AG09319 (cell line): ENCODE results near the gene SRD5A3.

ENCODE experiments used
- DNase-seq: peaks from one replicate; pipeline ENCODE4 v3.0.0-alpha.2; 2010; ENCODE audit warnings: low read depth; ENCODE audit errors: extremely low read depth
- CTCF ChIP-seq: IDR thresholded peaks from 2 replicates; pipeline ENCODE4 v1.5.1; 2011; ENCODE audit warnings: low read depth, mild to moderate bottlenecking, inconsistent platforms, low read length, moderate library complexity

The SRD5A3 gene

DNA sequence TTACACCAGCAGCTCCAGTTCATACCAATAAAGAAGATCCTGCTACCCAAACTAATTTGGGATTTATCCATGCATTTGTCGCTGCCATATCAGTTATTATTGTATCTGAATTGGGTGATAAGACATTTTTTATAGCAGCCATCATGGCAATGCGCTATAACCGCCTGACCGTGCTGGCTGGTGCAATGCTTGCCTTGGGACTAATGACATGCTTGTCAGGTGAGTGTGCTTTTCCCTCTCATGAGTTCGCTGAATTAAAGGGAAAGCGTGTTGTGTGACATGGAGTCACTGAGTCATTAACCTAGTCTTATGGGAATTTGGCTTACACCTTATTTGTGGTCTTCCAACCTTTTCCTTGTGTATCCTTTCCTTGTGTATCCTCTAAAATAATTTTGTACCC is 65.6 kb downstream of the SRD5A3 start:
- TF ChIP-seq CTCF: no peak
- DNase-seq: no peak

GRCh38 chr4:55416176-55416575 is 70.1 kb downstream of the SRD5A3 start:
- TF ChIP-seq CTCF: no peak
- no peak for DNase-seq
